Mesenteric fat pad (tissue), 1 donor: Measurements from ENCODE around the gene SOS2. TPM values are rescaled to one million over a fixed set of nuclear protein-coding genes. Genes with fewer than 3 reads are reported as not detected.

Experiments used
- DNase-seq: peaks from one replicate; pipeline ENCODE4 v3.0.0-alpha.2; 2020; ENCODE audit warnings: low spot score
- total RNA-seq: library from RNA; stranded (reverse); fragmentation: NEBNext Ultra II Directional; extraction: Animal tissue kit (Norgen Biotek cat#: 25700); gene quantifications from one replicate; pipeline ENCODE4 v1.2.1, GENCODE V29; 2021
- donor health status: DM: yes; HTN: yes; CAD: no.

The SOS2 gene
- total RNA-seq, 1 donor from 2014 or later, result 33.0 TPM

DNA sequence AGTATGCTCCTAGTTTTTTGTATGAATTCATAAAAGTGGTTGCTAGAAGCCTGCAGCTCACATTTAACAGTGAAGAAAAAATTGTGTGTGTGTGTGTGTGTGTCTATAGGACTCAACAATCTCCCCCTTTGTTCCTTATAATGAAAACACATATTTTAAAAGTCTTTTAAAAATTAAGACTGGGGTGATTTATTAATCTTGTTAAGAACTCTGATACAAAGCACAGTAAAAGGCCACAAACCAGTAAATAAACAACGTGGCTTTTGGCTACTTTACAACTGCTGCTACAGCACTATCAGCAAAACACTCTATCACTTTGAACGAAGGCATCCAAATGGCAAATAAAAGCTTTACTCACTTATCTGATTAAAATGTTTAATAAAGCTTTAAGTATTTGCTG lies 114.4 kb downstream of the SOS2 start:
- DNase-seq, result no peak

DNA sequence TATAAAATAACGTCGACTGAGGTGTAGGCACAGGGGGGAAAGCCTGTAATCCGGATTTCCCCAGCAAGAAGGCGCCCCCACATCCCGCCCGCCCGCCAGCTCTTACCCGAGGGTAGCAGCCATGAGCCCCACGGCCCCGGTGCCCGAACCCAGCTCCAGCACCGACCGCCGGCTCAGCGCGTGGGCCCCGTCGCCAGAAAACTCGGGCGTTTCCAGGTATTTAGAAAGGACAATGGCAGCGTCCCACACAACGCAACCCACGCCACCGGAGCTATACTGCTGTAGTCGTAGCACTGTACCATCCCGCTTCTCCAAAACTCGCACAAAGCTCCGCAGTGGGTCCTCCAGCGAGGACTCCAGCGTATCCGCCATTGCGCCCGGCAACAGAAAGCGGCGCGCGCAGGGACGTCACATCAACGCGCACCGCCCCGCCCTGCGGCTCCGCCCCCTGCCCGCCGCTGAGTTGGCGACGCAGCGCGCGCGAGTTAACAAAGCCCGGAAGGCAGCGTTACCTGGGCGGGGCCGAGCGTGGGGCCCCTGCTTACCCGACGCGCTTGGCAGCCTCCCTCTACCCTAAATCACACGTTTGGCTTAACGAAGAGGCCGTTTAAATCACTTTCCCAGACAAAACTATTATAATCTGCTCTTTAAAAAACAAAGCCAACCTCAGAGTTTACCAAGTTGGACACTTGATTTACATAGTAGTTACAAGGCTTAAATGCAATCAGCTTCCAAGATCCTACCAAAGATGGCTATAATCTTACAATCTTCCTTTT lies 115.0 kb downstream of the SOS2 start, which contains the start of gene VCPKMT:
Gene VCPKMT (minus strand): TSS at position 392 of the 776 bp plus-strand sequence. CDS start 20 bp downstream, at position 372.
- peak; percentile 98 for DNase-seq

DNA sequence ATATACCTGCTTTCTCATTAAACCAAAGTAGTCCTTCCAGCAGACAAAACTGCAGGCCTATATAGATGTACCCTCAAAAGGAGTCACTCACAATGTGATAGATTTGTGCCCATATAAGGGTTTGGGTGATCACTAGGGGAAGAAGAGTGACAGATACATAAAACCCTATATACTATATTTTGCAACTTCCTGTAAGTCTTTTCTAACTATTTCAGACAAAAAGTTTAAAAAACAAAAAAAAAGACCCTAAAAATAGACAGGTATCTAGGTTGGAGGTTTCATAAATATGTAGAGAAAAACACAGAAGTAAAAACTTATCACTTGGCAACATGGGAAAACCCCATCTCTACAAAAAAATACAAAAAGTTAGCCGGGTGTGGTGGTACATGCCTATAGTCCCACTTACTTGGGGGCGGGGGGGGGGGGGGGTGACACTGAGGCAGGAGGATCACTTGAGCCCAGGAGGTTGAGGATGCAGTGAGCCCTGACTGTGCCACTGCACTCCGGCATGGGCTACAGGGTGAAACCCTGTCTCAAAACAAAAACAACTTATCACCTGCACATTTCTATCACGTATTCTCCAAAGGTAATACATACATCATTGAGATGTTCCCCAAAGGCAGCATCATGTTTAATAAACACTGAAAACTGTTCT lies 117.9 kb downstream of the SOS2 start:
- DNase-seq, result no peak

DNA sequence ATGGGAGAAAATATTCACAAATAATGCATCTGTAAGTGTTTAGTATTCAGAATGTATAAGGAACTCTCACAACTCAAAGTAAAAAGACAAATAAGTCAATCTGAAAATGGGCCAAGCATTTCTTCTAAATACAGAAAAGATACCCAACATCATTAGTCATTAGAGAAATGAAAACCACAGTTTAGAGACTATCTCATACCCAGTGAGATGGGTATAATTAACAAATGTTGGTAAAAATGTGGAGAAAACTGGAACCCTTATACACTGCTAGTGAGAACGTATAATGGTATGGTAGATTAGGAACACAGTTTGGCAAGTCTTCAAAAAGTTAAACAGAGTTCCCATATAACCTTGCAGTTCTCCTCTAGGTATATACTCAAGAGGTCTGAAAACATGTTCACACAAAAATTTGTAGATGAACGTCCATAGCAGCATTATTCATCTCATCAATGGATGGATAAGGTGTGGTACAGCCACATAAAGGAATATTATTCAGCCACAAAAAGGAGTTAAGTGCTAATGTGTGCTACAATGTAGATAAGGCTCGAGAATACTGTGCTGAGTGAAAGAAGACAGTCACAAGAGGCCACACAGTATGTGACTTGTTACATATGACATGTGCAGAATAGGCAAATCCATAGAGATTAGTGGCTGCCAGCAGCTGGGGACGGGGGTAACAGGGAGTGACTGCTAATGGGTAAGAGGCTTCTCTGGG lies 120.9 kb downstream of the SOS2 start:
- DNase-seq, result no peak

DNA sequence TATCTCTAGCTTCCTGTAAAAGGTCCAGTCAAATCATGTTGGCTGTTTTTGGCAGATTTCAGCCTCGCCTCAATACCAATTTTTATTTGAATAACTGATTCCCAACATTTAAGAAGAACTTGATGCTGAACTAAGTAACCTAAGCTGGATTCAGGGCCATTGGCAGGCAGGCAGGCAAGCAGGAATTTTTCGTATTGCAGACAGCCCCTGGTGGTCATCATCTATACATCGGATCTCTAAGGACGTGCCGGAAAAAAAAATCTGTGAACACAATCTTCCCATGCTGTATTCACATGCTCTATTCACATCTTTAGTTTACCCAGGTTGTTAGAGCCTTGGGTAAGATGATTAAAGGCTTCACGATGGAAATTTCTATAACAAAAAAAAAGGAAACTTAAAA lies 122.0 kb downstream of the SOS2 start:
- no peak for DNase-seq

DNA sequence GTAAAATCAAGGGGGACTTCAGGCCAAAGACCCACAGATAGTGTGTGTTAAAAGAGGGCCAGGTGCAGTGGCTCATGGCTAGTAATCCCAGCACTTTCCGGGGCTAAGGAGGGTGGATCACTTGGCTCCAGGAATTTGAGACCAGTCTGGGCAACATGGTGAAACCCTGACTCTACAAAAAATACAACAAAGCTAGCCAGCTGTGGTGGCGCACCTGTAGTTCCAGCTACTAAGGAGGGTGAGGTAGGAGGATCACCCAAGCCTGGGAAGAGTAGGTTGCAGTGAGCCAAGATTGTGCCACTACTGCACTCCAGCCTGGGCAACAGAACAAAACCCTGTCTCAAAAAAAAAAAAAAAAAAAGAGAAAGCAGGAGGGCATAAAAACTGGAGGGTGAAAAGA lies 123.5 kb downstream of the SOS2 start:
- no peak for DNase-seq

DNA sequence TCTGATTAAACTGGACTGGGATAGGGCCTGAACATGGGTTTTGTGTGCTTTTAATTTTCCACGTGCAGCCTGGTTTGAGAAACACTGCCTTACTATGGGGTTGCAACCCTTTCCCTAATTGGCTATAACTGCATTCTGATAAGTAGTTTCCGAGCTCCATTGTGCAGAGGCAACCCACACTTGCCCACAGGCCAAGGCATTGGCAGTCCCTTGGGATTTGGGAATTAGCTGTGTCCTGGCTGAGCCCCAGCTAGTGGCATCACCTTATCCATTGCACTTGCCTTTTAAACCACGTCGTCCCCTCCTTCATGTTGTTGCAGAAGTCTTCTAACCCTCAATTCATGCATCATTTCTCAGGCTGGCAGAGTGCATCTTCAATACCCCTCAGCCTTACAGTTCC lies 125.2 kb downstream of the SOS2 start:
- DNase-seq, result no peak

DNA sequence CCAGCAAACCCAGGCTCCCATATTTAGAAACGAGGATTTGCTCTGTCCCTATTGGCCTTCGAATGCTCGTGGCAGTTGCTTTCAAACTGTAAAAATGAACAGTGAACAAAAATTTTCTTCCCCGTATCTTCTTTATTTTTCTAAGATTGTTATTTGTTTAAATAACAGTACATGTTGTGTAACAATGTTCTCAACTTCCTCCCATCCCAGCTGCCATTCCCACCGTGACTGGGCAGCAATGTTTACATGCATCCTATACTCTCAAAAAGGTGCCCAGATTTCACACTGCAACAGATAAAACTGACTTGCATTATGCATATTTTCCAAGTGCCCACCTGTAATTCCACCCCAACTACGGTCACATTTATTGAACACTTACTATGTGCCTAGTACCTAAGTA lies 127.8 kb downstream of the SOS2 start:
- no peak for DNase-seq

DNA sequence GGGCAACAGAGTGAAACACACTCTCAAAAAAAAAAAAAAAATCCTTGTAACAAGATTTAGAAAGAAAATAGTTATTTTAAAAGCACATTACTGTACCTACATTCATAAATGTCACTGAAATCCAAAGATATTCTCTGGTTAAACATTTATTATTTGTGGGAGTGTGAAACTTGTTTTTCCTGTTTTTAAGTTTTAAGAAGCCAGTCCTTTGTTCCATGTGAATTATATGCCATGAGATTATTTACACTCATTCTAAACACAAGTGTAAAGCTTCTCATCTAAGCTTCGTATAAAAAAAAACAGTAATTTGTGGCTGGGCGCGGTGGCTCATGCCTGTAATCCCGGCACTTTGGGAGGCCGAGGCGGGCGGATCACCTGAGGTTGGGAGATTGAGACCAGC lies 130.0 kb downstream of the SOS2 start:
- DNase-seq, result no peak

DNA sequence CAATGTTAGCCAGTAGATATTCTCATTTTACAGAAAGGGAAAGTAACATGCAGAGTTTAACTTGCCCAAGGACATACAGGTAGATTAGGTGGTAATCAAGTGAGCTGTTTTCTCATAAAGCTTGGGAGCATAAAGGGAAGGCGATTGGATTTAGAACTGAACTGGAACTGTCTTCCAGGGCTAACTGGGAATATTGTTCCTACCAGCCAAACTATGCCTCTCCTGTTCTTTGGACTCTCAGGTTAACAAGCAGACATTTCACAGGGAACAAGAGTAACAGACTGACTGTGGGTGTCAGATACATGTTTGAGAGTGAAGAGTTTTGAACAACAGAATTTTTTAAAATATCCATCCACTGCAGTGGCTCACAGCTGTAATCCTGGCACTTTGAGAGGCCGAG lies 130.6 kb downstream of the SOS2 start:
- no peak for DNase-seq

DNA sequence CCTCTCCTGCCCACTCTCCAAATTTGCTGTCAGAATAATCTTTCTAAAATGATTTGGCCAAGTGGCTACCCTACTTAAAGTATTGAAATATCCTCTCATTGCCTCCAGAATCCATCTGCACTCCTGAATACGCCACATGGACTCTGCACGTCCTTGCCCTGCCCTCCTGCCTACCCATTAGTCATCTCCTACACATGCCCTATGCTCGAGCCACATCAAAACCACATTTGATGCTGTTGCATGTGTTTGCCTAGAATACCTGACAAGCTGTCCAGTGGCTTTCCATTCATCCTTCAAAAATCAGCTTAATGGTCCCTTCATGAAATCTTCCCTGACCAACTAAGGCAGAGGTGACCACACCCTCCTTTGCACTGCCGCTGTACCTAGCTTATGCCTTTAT lies 132.0 kb downstream of the SOS2 start:
- no peak for DNase-seq

DNA sequence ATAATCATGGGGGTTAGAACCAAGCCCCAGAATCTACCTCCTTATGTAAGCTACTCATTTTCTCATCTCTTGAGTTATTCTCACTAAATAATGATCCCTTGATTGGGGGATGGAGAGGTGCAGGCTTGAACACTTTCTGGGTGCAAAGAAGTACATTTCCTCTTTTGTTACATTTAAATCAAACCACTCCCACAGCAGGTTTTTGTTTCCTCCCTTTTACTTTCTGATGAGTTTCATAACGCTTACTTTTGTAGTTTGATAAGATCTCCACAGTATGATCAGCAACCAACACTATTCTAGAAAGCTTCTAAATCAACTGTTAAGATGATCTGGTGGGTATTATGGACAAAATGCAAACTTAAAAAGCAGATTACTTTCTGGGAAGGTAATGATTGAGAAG lies 135.5 kb downstream of the SOS2 start:
- DNase-seq, result no peak

DNA sequence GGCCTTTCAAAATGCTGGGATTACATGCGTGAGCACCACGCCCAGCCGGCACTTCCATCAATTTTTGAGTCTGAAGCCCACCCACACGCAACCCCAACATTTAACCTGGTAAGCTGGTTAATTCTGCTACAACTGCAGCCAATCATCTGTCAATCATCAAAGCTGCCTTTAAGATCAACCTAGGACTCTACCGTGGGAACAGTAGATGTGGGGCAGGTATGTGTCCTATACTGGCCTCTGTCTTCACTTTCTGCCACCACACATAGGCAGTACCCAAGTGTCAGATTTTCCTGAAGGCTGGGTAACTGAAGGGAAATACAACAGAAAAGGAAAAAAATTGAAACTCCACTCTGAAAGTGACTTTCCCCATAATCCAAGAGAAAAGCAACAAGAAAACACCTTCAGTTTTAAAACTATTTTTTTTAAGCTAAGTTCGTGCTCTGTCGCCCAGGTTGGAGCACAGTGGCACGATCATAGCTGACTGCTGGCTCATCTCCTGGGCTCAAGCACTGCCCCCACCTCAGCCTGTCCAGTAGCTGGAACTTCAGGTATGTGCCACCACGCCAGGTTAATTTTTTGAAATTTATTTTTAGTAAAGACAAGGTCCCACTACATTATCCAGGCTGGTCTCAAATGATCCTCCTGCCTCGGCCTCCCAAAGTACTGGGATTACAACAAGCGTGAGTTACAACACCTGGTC lies 137.2 kb downstream of the SOS2 start:
- no peak for DNase-seq

DNA sequence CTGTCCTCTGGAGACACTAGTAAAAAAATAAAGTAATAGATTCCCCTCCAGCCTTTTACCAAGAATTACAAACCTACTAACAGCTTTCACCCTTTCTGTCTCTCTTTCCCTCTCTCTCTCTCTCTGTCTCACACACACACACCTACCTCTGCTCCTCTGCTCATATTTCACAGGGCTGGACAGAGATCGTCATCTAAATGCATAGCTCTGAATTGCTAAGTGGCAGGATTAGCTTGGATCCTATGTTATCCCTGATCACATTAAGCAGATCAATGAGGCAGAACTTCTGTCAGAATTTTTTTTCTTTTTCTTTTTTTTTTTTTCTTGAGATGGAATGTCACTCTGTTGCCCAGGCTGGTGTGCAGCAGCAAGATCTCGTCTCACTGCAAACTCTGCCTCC lies 137.9 kb downstream of the SOS2 start:
- DNase-seq, result no peak

DNA sequence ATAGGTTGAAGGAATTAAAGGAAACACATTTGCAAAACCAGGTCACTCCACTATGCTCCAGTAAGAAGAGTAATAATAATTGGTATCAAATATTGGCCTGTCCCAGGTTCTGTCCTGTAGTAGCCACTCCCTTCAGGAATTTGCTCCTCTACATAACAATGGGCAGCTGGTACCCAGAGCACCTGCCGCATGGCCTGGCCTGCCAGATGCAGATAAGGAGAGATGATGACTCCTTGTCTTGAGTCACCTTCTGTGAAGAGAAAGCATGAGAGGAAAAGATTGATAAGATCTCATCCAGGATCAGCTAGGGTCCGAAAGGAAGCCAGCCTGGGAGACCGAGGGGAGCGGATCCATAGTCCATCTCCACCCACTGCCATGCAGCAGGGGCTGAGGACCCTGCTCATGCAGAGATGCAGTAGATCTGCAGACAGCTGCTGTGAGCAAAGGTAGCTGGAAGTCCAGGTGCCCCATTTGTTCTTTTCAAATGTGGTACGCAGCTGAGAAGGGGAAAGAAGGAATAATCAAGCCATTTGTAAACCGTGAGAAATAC lies 139.3 kb downstream of the SOS2 start:
- no peak for DNase-seq

DNA sequence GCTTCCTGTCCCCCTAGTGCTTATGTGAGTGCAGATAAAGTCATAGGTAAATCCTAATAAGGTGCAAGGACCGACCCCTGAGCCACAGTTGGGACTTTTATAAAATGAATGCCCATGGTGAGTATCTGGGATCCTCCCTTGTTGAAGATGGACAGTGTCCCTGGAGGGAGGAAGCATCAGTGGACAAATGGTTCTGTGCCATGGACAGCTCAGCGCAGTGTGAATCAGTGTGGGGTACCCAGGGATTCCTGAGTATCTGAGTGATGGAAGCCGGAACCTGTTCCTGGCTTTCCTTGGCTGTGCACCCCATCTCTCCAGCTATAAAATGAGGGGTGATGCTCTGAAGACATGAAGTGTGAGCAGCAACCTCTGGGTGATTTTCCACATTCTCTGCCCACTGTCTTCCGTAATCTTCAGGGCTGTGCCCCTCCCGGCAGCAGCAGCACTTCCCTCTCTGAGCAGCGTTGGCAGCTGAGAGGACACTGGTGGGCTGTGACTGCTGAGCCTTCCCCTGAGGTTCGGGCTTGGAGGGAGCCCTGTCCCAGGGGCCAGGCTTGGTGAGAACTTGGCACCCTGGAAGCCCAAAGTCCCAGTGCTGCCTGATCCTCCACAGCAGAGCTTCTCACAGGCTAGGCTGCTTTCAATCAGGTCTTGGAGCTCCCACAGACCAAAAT lies 140.0 kb downstream of the SOS2 start:
- no peak for DNase-seq

DNA sequence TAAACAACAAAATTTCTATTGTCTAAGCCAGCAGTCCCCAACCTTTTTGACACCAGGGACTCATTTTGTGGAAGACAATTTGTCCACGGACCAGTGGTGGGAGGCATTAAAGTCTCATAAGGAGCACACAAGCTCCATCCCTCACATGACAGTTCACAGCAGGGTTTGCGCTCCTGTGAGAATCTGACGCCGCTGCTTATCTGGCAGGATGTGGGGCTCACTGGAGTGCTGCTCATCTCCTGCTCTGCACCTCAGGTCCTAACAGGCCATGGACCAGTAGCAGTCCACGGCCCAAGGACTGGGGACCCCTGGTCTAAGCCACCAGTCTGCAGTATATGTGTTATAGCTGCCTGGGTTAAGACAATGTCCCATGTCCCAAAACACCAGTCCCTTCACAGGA lies 142.2 kb downstream of the SOS2 start:
- DNase-seq, result no peak

DNA sequence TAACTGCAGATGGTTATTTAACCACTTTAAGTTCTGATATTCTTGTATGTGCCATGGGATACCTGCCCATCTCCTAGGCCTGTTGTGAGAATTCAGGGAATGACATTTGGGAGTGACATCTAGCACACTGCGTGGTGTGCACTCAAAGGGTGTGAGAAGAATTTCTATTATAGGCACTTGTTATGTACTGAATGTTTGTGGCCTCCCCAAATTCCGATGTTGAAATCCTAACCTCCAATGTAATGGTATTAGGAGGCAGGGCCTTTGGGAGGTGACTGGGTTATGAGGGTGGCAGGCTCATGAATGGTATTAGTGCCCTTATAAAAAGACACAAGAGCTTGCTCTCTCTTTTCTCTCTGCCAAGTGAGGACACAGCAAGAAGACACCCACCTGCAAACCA lies 142.6 kb downstream of the SOS2 start:
- DNase-seq, result no peak

DNA sequence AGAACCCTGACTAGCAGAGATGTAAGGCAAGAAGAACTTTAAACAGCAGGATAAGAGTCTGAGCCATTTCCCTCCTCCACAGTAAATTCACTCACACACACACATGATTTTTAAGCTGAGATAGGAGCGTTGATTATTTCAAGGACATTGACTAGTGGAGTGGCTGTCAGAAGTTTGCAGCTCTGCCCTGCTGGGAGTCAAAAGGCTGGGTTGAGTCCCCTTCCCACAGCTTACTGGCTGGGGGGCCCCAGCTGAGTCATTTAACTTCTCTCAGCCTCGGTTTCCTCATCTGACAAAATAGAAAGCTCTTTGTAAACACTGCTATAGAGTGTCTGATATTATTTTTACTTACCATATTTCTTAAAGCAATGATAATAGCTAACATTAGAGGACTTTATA lies 143.3 kb downstream of the SOS2 start:
- DNase-seq, result no peak

DNA sequence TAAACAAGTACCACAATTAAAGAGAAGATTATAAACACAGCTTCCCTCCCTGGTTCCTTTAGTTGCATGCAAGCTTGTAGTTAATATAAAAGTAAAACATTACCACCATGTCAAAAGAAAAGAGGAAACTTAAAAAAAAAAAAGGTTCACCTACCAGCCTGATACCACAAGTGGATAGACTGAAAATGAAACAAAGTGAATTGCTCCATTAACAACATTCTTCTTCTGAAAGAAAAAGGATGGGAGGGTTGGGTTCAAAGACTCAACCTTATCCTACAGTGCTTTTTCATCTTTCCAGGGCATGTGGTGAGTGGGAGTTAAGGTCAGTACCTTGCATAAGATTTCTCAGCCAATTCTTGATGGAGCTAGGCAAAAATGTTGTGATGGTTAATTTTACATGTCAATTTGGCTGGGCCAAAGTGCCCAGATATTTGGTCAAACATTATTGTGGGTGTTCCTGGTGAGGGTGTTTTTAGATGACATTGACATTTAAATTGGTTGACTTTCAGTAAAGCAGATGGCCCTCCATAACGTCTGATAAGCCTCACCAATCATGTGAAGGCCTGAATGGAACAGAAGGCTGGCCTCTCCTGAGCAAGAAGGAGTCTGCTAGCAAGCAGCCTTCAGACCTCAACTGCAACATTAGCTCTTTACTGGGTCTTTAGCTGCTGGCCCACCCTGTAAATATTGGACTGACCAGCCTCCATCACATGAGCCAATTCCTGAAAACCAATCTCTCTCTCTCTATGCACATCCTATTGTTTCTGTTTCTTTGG lies 143.8 kb downstream of the SOS2 start:
- DNase-seq, result no peak
